ENCODE data around the gene STIM1.

Gene STIM1

DNA sequence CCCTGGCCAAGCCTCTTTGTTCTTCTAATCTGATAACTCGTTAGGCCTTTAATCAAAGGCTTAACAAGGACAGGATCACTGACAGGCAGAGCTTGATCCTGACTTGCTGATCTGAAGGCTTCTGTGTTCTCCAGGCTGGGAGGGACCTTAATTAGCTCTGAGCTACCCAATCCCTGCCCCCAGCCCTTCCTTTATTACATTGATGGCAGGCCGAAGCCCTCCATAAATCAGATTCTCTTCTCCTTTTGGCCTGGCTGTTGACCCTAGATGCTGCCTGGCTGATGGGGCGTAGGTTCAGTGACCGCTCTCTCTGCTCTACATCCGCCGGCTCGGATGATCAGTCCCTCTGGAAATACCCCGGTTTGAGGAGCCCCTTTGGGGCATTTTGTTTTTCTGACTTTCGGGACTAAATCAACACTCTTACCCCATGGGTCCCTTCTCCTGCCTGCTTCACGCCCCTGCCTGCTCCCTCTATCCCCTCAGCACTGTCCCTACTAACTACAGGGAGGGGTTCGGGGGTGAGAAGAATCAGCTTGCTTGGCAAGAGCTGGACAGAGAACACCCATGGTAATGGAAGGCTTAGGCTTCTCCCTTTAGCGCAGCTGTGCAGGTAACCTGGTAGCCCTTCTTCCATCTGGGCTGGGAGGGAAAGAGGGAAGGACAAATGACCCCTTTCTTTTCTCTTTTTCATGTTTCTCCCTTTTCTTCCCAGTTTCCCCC is 229.1 kb downstream of the STIM1 start:
- H3K9ac ChIP-seq (ENCODE audit: low read length) = no peak overlapping the region
- H3K4me3 ChIP-seq (ENCODE audit: insufficient read depth, low read length, poor library complexity, severe bottlenecking) = no peak overlapping the region
- no peak overlapping the region for H3K27ac ChIP-seq (ENCODE audit: low read depth, low read length)
- H3K9me2 ChIP-seq (replicated peaks; ENCODE audit: insufficient read depth, low read length) = no peaks in the 10 kb centered on the region
- H4K20me1 ChIP-seq (ENCODE audit: low read depth, low read length) = no peaks in the 10 kb centered on the region
- no peak overlapping the region for H3K4me2 ChIP-seq (ENCODE audit: low read depth, low read length, poor library complexity, severe bottlenecking)
- no peaks in the 10 kb centered on the region for H3K27me3 ChIP-seq (ENCODE audit: low read length)
- no peaks in the 10 kb centered on the region for H3K79me2 ChIP-seq (ENCODE audit: insufficient read depth, low read length)
- no peaks in the 10 kb centered on the region for H3F3A ChIP-seq (ENCODE audit: insufficient read depth)
- H2AFZ ChIP-seq (ENCODE audit: low read depth, low read length, severe bottlenecking) = no peak overlapping the region
- H3K36me3 ChIP-seq (ENCODE audit: low read length) = no peaks in the 10 kb centered on the region
- no peaks in the 10 kb centered on the region for H3K9me3 ChIP-seq (ENCODE audit: insufficient read depth, low read length)
- TF ChIP-seq, protein P1, sequence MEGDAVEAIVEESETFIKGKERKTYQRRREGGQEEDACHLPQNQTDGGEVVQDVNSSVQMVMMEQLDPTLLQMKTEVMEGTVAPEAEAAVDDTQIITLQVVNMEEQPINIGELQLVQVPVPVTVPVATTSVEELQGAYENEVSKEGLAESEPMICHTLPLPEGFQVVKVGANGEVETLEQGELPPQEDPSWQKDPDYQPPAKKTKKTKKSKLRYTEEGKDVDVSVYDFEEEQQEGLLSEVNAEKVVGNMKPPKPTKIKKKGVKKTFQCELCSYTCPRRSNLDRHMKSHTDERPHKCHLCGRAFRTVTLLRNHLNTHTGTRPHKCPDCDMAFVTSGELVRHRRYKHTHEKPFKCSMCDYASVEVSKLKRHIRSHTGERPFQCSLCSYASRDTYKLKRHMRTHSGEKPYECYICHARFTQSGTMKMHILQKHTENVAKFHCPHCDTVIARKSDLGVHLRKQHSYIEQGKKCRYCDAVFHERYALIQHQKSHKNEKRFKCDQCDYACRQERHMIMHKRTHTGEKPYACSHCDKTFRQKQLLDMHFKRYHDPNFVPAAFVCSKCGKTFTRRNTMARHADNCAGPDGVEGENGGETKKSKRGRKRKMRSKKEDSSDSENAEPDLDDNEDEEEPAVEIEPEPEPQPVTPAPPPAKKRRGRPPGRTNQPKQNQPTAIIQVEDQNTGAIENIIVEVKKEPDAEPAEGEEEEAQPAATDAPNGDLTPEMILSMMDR (IDR thresholded peaks at IDR 0.05; ENCODE audit: insufficient read depth, low read length, poor library complexity, severe bottlenecking) = no peak
- TF ChIP-seq EZH2phosphoT487 (conservative IDR thresholded peaks at IDR 0.05; ENCODE audit: low read length) = no peak

DNA sequence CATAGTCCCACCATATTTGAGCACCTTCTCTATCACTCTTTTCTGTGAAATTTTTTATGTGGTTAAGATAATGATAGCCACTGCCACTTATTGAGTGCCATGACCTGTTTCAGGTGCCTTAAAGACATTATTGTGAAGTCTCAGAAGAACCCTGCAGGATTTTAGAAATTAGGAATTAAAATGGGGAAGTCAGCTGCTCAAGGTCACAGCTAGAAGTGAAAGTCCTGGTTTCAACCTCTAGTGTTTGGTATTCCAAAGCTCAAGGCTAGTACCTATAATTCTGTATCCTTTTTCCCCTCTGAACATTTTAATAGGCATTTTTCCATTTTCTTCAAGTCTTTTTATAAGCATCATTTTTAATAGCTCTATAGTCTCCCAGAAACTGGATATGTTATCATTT is 230.1 kb downstream of the STIM1 start:
- no peak for TF ChIP-seq EZH2phosphoT487 (conservative IDR thresholded peaks at IDR 0.05; ENCODE audit: low read length)
- TF ChIP-seq, protein P1 (IDR thresholded peaks at IDR 0.05; ENCODE audit: insufficient read depth, low read length, poor library complexity, severe bottlenecking) = no peak
- no peaks in the 10 kb centered on the region for H3K79me2 ChIP-seq (ENCODE audit: insufficient read depth, low read length)
- H3K9ac ChIP-seq (ENCODE audit: low read length) = no peak overlapping the region
- no peaks in the 10 kb centered on the region for H3K27me3 ChIP-seq (ENCODE audit: low read length)
- H3K27ac ChIP-seq (ENCODE audit: low read depth, low read length) = no peak overlapping the region
- H2AFZ ChIP-seq (ENCODE audit: low read depth, low read length, severe bottlenecking) = no peak overlapping the region
- no peaks in the 10 kb centered on the region for H3K36me3 ChIP-seq (ENCODE audit: low read length)
- H3K9me3 ChIP-seq (ENCODE audit: insufficient read depth, low read length) = no peaks in the 10 kb centered on the region
- H3F3A ChIP-seq (ENCODE audit: insufficient read depth) = no peaks in the 10 kb centered on the region
- no peak overlapping the region for H3K4me2 ChIP-seq (ENCODE audit: low read depth, low read length, poor library complexity, severe bottlenecking)
- H3K4me3 ChIP-seq (ENCODE audit: insufficient read depth, low read length, poor library complexity, severe bottlenecking) = no peak overlapping the region
- no peaks in the 10 kb centered on the region for H4K20me1 ChIP-seq (ENCODE audit: low read depth, low read length)
- H3K9me2 ChIP-seq (replicated peaks; ENCODE audit: insufficient read depth, low read length) = no peaks in the 10 kb centered on the region

DNA sequence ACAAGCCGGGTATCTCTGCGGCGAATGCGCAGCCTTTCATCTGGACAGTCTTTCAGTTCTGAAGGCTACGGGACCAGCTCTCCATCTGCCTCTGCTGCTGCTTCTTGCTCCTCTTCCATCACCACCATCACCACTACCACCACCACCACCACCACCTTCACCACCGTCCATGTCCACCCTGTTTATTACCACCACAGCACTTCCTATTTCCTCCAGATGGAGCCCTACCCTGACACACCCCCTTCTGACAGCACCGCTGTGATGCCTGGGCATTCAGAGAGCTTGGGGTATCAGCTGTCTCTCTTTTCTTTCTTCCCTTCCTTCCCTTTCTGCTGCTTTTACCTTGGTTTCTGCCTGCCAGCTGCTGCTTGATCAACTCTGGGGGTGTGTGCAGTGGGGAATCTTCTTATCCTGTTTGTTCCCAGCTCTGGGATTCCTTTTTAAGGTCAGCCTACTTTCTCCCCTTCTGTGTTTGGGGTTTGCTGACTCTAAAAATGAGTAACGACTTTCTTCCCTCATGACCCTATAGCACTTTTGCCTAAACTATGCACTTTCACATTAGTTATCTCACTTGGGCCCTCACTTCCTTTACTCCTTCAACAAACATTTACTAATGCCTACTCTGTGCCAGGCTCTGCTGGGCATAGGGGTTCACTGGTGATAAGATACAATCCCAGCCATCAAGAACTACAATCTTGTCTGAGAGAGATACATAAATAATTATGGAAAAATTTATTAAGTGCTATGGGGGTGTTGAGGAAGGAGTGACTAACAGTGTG is 231.3 kb downstream of the STIM1 start:
- Histone ChIP-seq H3K9me2 (replicated peaks; ENCODE audit: insufficient read depth, low read length) (no peaks in the 10 kb centered on the region), H3K36me3 (ENCODE audit: low read length) (no peaks in the 10 kb centered on the region), H3K27me3 (ENCODE audit: low read length) (no peaks in the 10 kb centered on the region), H3K27ac (ENCODE audit: low read depth, low read length) (no peak overlapping the region), H3K4me3 (ENCODE audit: insufficient read depth, low read length, poor library complexity, severe bottlenecking) (no peak overlapping the region), H2AFZ (ENCODE audit: low read depth, low read length, severe bottlenecking) (no peak overlapping the region), H3K79me2 (ENCODE audit: insufficient read depth, low read length) (no peaks in the 10 kb centered on the region), H3F3A (ENCODE audit: insufficient read depth) (no peaks in the 10 kb centered on the region), H4K20me1 (ENCODE audit: low read depth, low read length) (no peaks in the 10 kb centered on the region), H3K9me3 (ENCODE audit: insufficient read depth, low read length) (no peaks in the 10 kb centered on the region), H3K4me2 (ENCODE audit: low read depth, low read length, poor library complexity, severe bottlenecking) (no peak overlapping the region), H3K9ac (ENCODE audit: low read length) (no peak overlapping the region)
- TF ChIP-seq, protein P1 (IDR thresholded peaks at IDR 0.05; ENCODE audit: insufficient read depth, low read length, poor library complexity, severe bottlenecking) = no peak
- TF ChIP-seq EZH2phosphoT487 (conservative IDR thresholded peaks at IDR 0.05; ENCODE audit: low read length) = no peak

All from SU-DHL-6 (cell line).